ENCODE data around the gene PDZRN4.

DNA sequence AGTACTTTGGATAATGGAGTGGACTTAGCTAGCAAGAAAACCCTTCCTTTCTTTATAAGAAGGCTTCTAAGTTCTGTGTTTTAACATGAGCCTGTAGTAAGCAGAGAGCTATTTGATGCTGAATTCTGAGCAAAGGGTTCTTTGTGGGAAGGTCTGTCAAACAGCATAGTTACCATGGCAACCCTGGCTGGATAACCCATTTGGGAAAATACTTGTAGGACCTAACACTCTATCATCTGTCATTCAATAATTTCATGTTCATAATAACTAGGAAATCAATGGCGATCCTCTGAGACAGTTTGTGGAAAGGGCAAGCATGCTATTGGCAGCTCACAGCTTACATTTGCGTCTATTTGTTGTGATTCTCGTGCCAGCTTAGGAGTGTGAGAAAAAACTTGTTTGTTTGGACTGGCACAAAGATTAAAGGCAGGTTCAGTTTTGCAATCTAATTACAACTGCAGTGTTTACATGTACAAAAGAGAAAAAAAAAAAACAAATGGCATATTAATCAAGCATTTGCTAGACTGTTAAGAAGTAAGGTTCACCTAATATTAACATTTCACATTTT lies 219.2 kb downstream of the PDZRN4 start:
- TF ChIP-seq, protein P1, sequence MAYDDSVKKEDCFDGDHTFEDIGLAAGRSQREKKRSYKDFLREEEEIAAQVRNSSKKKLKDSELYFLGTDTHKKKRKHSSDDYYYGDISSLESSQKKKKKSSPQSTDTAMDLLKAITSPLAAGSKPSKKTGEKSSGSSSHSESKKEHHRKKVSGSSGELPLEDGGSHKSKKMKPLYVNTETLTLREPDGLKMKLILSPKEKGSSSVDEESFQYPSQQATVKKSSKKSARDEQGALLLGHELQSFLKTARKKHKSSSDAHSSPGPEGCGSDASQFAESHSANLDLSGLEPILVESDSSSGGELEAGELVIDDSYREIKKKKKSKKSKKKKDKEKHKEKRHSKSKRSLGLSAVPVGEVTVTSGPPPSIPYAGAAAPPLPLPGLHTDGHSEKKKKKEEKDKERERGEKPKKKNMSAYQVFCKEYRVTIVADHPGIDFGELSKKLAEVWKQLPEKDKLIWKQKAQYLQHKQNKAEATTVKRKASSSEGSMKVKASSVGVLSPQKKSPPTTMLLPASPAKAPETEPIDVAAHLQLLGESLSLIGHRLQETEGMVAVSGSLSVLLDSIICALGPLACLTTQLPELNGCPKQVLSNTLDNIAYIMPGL (CRISPR knock-in tag; IDR thresholded peaks at IDR 0.05; ENCODE audit: borderline replicate concordance), result no peak
- no peak for TF ChIP-seq POLR2A (IDR thresholded peaks at IDR 0.05; ENCODE audit: low read length)
- TF ChIP-seq, protein P2, sequence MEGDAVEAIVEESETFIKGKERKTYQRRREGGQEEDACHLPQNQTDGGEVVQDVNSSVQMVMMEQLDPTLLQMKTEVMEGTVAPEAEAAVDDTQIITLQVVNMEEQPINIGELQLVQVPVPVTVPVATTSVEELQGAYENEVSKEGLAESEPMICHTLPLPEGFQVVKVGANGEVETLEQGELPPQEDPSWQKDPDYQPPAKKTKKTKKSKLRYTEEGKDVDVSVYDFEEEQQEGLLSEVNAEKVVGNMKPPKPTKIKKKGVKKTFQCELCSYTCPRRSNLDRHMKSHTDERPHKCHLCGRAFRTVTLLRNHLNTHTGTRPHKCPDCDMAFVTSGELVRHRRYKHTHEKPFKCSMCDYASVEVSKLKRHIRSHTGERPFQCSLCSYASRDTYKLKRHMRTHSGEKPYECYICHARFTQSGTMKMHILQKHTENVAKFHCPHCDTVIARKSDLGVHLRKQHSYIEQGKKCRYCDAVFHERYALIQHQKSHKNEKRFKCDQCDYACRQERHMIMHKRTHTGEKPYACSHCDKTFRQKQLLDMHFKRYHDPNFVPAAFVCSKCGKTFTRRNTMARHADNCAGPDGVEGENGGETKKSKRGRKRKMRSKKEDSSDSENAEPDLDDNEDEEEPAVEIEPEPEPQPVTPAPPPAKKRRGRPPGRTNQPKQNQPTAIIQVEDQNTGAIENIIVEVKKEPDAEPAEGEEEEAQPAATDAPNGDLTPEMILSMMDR (IDR thresholded peaks at IDR 0.05), result no peak
